Loucy (cell line): Measurements from ENCODE around the gene ATP6V1G1.
"Not testable (repeated sequence)": the region's sequence is repeated elsewhere in the genome, so short reads cannot be mapped to it uniquely, and the experiment has no call there.

Experiments
- H2AFZ ChIP-seq: fragments of 200-600 bp; sonication (generic); 2 replicates; pipeline ENCODE4 v1.6.0; 2016; ENCODE audit warnings: antibody characterized with exemption, mild to moderate bottlenecking, low read length, moderate library complexity
- H3F3A ChIP-seq: fragments of 200-600 bp; 2 replicates; pipeline ENCODE4 v1.6.0; 2016; ENCODE audit warnings: antibody characterized with exemption, low read depth, mild to moderate bottlenecking
- H3K27me3 ChIP-seq: fragments of 200-600 bp; sonication (generic); 2 replicates; pipeline ENCODE4 v1.6.1; 2014; ENCODE audit warnings: low read length, mild to moderate bottlenecking; ENCODE audit not compliant: insufficient read depth, poor library complexity, severe bottlenecking
- H3K36me3 ChIP-seq: fragments of 200-600 bp; sonication (generic); 2 replicates; pipeline ENCODE4 v1.6.1; 2016; ENCODE audit warnings: low read length; ENCODE audit not compliant: insufficient read depth
- H3K4me1 ChIP-seq: fragments of 200-600 bp; sonication (generic); 2 replicates; pipeline ENCODE4 v1.5.1; 2014; ENCODE audit warnings: low read length, mild to moderate bottlenecking; ENCODE audit not compliant: insufficient read depth, poor library complexity, severe bottlenecking
- H3K4me2 ChIP-seq: fragments of 200-600 bp; sonication (generic); 2 replicates; pipeline ENCODE4 v1.6.0; 2014; ENCODE audit warnings: antibody characterized with exemption, low read length, low read depth, mild to moderate bottlenecking; ENCODE audit not compliant: poor library complexity, severe bottlenecking
- H3K4me3 ChIP-seq: fragments of 200-600 bp; sonication (generic); 2 replicates; pipeline ENCODE4 v1.5.1; 2014; ENCODE audit warnings: low read length, mild to moderate bottlenecking, mixed read lengths; ENCODE audit not compliant: poor library complexity, severe bottlenecking
- H3K79me2 ChIP-seq: fragments of 200-600 bp; sonication (generic); 2 replicates; pipeline ENCODE4 v1.6.1; 2014; ENCODE audit warnings: low read length; ENCODE audit not compliant: insufficient read depth
- H3K9ac ChIP-seq: fragments of 200-600 bp; sonication (generic); 2 replicates; pipeline ENCODE4 v1.6.0; 2014; ENCODE audit warnings: mild to moderate bottlenecking, low read depth, low read length, moderate library complexity; ENCODE audit not compliant: poor library complexity, severe bottlenecking
- H3K9me2 ChIP-seq: fragments of 200-600 bp; sonication (generic); replicated peaks from 2 replicates; pipeline ENCODE4 v1.6.1; 2016; ENCODE audit warnings: low read depth, low read length, mixed read lengths
- H3K9me3 ChIP-seq: fragments of 200-600 bp; sonication (generic); 2 replicates; pipeline ENCODE4 v1.6.1; 2014; ENCODE audit warnings: mild to moderate bottlenecking, antibody characterized with exemption, low read length, low read depth; ENCODE audit not compliant: insufficient read depth
- H4K20me1 ChIP-seq: fragments of 200-600 bp; sonication (generic); 2 replicates; pipeline ENCODE4 v1.6.0; 2014; ENCODE audit warnings: antibody characterized with exemption, low read length, mild to moderate bottlenecking; ENCODE audit not compliant: insufficient read depth, poor library complexity, severe bottlenecking
- EZH2phosphoT487 ChIP-seq: fragments of 200-600 bp; IDR thresholded peaks from 2 replicates; pipeline ENCODE4 v1.6.1; 2018; ENCODE audit warnings: antibody characterized with exemption, mild to moderate bottlenecking, moderate library complexity, borderline replicate concordance
- TF ChIP-seq, protein P1 (sequence below): fragments of 200-600 bp; sonication (generic); conservative IDR thresholded peaks from 2 replicates; pipeline ENCODE4 v1.5.1; 2014; ENCODE audit warnings: mild to moderate bottlenecking, antibody characterized with exemption, low read length

The ATP6V1G1 gene

DNA sequence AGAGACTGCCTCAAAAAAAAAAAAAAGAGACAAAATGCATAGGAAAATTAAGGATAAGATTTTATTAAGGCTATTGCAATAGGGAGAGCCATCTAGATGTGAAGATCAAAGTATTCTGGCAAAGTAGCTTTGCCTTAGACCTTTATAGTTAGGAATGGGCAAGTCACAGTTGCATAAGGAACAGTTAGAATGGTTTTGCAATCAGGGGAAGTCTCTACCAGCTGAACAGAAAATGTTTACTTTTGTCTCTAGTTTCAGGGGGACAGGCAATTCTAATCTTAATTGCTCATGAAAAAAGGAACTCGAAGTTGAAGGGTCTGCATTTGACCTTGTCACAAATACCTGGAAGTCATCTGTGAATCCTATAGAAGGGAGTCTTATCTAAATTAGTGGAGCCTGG, 13.1 kb upstream of the ATP6V1G1 start:
- Histone ChIP-seq H3K4me2 (no peak overlapping the region), H3F3A (no peaks in the 10 kb centered on the region), H3K36me3 (no peaks in the 10 kb centered on the region), H3K9me3 (no peaks in the 10 kb centered on the region), H3K9ac (no peak overlapping the region), H3K9me2 (no peaks in the 10 kb centered on the region), H3K4me3 (no peak overlapping the region), H3K27me3 (no peaks in the 10 kb centered on the region), H4K20me1 (no peaks in the 10 kb centered on the region), H3K79me2 (no peaks in the 10 kb centered on the region), H3K4me1 (no peaks in the 10 kb centered on the region), H2AFZ (no peak overlapping the region)
- no peak for TF ChIP-seq EZH2phosphoT487
- TF ChIP-seq, protein P1, sequence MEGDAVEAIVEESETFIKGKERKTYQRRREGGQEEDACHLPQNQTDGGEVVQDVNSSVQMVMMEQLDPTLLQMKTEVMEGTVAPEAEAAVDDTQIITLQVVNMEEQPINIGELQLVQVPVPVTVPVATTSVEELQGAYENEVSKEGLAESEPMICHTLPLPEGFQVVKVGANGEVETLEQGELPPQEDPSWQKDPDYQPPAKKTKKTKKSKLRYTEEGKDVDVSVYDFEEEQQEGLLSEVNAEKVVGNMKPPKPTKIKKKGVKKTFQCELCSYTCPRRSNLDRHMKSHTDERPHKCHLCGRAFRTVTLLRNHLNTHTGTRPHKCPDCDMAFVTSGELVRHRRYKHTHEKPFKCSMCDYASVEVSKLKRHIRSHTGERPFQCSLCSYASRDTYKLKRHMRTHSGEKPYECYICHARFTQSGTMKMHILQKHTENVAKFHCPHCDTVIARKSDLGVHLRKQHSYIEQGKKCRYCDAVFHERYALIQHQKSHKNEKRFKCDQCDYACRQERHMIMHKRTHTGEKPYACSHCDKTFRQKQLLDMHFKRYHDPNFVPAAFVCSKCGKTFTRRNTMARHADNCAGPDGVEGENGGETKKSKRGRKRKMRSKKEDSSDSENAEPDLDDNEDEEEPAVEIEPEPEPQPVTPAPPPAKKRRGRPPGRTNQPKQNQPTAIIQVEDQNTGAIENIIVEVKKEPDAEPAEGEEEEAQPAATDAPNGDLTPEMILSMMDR: no peak

DNA sequence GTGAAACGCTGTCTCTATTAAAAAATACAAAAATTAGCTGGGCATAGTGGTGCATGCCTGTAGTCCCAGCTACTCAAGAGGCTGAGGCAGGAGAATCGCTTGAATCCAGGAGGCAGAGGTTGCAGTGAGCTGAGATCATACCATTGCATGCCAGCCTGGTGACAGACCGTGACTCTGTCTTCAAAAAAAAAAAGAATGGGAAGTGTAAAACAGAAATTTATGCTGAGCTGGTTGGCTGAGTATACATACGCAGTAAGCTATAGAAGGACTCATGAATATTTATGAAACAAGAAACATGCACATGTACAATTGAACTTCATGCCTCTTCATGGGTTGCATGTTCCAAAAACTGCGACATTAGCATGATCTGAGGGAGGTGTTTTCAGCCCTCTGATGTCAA, 10.8 kb upstream of the ATP6V1G1 start:
- not testable (repeated sequence) for H3K4me1 ChIP-seq, H3K4me3 ChIP-seq, H3K79me2 ChIP-seq, H3K27me3 ChIP-seq, H2AFZ ChIP-seq, H3K9me2 ChIP-seq, H3F3A ChIP-seq, H3K36me3 ChIP-seq, H3K9ac ChIP-seq, H4K20me1 ChIP-seq, H3K4me2 ChIP-seq, H3K9me3 ChIP-seq

DNA sequence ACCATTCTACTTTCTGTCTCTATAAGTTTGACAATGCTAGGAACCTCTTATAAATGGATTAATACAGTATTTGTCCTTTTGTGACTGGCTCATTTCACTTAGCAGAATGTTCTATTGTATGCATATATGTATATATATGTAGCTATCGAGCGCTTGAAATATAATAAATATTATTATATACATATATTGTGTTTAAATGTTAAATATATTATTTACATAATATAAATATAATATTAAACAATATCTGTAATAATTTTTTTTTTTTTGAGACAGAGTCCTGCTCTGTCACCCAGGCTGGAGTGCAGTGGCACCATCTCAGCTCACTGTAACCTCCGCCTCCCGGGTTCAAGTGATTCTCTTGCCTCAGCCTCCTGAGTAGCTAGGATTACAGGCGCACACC, 9.4 kb upstream of the ATP6V1G1 start:
- H4K20me1 ChIP-seq, H3K4me3 ChIP-seq, H3K9ac ChIP-seq, H3F3A ChIP-seq, H3K27me3 ChIP-seq, H3K36me3 ChIP-seq, H3K79me2 ChIP-seq, H3K9me3 ChIP-seq, H2AFZ ChIP-seq, H3K4me2 ChIP-seq, H3K9me2 ChIP-seq, H3K4me1 ChIP-seq: not testable (repeated sequence)

DNA sequence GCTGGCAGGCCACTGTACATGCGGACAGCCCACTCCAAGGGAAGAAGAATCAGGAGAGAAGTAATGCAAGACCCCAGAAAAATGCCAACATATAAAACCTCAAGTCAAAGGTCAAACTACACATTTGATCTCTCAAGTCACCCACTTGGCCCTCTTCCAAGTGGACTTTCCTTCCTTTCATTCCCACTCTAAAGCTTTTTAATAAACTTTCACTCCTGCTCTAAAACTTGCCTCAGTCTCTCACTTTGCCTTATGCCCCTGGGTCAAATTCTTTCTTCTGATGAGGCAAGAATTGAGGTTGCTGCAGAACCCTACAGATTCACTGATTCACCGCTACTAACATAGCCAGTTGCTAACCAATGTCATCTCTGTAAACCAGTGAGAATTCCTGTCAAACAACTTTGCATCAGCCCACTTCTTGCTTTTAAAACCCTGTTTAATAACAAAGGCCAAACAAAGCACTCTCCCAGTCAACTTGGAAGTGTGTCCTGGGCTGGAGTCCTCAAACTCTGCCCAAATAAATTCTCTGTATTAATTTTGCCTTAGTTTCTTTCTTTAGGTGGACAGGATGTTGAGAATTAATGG, 6.9 kb upstream of the ATP6V1G1 start:
- TF ChIP-seq, protein P1: no peak
- no peak for TF ChIP-seq EZH2phosphoT487
- Histone ChIP-seq H3F3A (no peaks in the 10 kb centered on the region), H3K9me2 (no peaks in the 10 kb centered on the region), H3K36me3 (no peaks in the 10 kb centered on the region), H3K9me3 (no peaks in the 10 kb centered on the region), H3K4me3 (no peak overlapping the region), H3K79me2 (no peaks in the 10 kb centered on the region), H2AFZ (no peak overlapping the region), H3K4me1 (no peaks in the 10 kb centered on the region), H3K27me3 (no peaks in the 10 kb centered on the region), H3K4me2 (no peak overlapping the region), H3K9ac (no peak overlapping the region), H4K20me1 (no peaks in the 10 kb centered on the region)
